ENCODE measurements around the gene CAMK4.
"Not testable (repeated sequence)": the region's sequence is repeated elsewhere in the genome, so short reads cannot be mapped to it uniquely, and the experiment has no call there.

Gene CAMK4

GRCh38 chr5:111320953-111321352 lies 96.8 kb downstream of the CAMK4 start:
- H3K4me2 ChIP-seq (ENCODE audit: low read length) = no peak overlapping the region
- H3K36me3 ChIP-seq (ENCODE audit: insufficient read depth, low read length) = no peaks in the 10 kb centered on the region
- H3K27me3 ChIP-seq (ENCODE audit: control insufficient read depth, insufficient read depth, low read length) = no peaks in the 10 kb centered on the region
- H3K4me3 ChIP-seq (ENCODE audit: low read length) = no peak overlapping the region
- no peaks in the 10 kb centered on the region for H3K9me3 ChIP-seq (replicated peaks; ENCODE audit: low read length)
- no peaks in the 10 kb centered on the region for H3K4me1 ChIP-seq (ENCODE audit: control insufficient read depth, insufficient read depth, low read length)
- H3K9ac ChIP-seq (ENCODE audit: low read depth, low read length) = no peak overlapping the region

GRCh38 chr5:111321376-111321775 lies 97.2 kb downstream of the CAMK4 start:
- no peaks in the 10 kb centered on the region for H3K36me3 ChIP-seq (ENCODE audit: insufficient read depth, low read length)
- no peak overlapping the region for H3K9ac ChIP-seq (ENCODE audit: low read depth, low read length)
- H3K4me2 ChIP-seq (ENCODE audit: low read length) = no peak overlapping the region
- H3K4me1 ChIP-seq (ENCODE audit: control insufficient read depth, insufficient read depth, low read length) = no peaks in the 10 kb centered on the region
- H3K4me3 ChIP-seq (ENCODE audit: low read length) = no peak overlapping the region
- no peaks in the 10 kb centered on the region for H3K9me3 ChIP-seq (replicated peaks; ENCODE audit: low read length)
- no peaks in the 10 kb centered on the region for H3K27me3 ChIP-seq (ENCODE audit: control insufficient read depth, insufficient read depth, low read length)

- no peaks in the 10 kb centered on the region for H3K36me3 ChIP-seq (ENCODE audit: insufficient read depth, low read length)
- no peak overlapping the region for H3K9ac ChIP-seq (ENCODE audit: low read depth, low read length)
- H3K4me1 ChIP-seq (ENCODE audit: control insufficient read depth, insufficient read depth, low read length) = no peaks in the 10 kb centered on the region
- no peak overlapping the region for H3K4me3 ChIP-seq (ENCODE audit: low read length)
- no peaks in the 10 kb centered on the region for H3K9me3 ChIP-seq (replicated peaks; ENCODE audit: low read length)
- no peaks in the 10 kb centered on the region for H3K27me3 ChIP-seq (ENCODE audit: control insufficient read depth, insufficient read depth, low read length)
- H3K4me2 ChIP-seq (ENCODE audit: low read length) = no peak overlapping the region
Measured at GRCh38 chr5:111326551-111326950, 102.4 kb downstream of the CAMK4 start.

- H3K27me3 ChIP-seq (ENCODE audit: control insufficient read depth, insufficient read depth, low read length) = no peaks in the 10 kb centered on the region
- no peak overlapping the region for H3K9ac ChIP-seq (ENCODE audit: low read depth, low read length)
- H3K9me3 ChIP-seq (replicated peaks; ENCODE audit: low read length) = no peaks in the 10 kb centered on the region
- H3K36me3 ChIP-seq (ENCODE audit: insufficient read depth, low read length) = no peaks in the 10 kb centered on the region
- no peaks in the 10 kb centered on the region for H3K4me1 ChIP-seq (ENCODE audit: control insufficient read depth, insufficient read depth, low read length)
- no peak overlapping the region for H3K4me2 ChIP-seq (ENCODE audit: low read length)
- no peak overlapping the region for H3K4me3 ChIP-seq (ENCODE audit: low read length)
Measured at GRCh38 chr5:111337133-111337532, 112.9 kb downstream of the CAMK4 start.

GRCh38 chr5:111337688-111338087 lies 113.5 kb downstream of the CAMK4 start:
- Histone ChIP-seq H3K9ac (ENCODE audit: low read depth, low read length) (no peak overlapping the region), H3K4me3 (ENCODE audit: low read length) (no peak overlapping the region), H3K36me3 (ENCODE audit: insufficient read depth, low read length) (no peaks in the 10 kb centered on the region), H3K4me2 (ENCODE audit: low read length) (no peak overlapping the region), H3K4me1 (ENCODE audit: control insufficient read depth, insufficient read depth, low read length) (no peaks in the 10 kb centered on the region), H3K27me3 (ENCODE audit: control insufficient read depth, insufficient read depth, low read length) (no peaks in the 10 kb centered on the region), H3K9me3 (replicated peaks; ENCODE audit: low read length) (no peaks in the 10 kb centered on the region)

- Histone ChIP-seq H3K9me3 (replicated peaks; ENCODE audit: low read length) (no peaks in the 10 kb centered on the region), H3K27me3 (ENCODE audit: control insufficient read depth, insufficient read depth, low read length) (no peaks in the 10 kb centered on the region), H3K4me1 (ENCODE audit: control insufficient read depth, insufficient read depth, low read length) (no peaks in the 10 kb centered on the region), H3K4me2 (ENCODE audit: low read length) (no peak overlapping the region), H3K4me3 (ENCODE audit: low read length) (no peak overlapping the region), H3K36me3 (ENCODE audit: insufficient read depth, low read length) (no peaks in the 10 kb centered on the region), H3K9ac (ENCODE audit: low read depth, low read length) (no peak overlapping the region)
Measured at GRCh38 chr5:111345731-111346130, 121.5 kb downstream of the CAMK4 start.

GRCh38 chr5:111347021-111347420 lies 122.8 kb downstream of the CAMK4 start:
- Histone ChIP-seq H3K36me3 (ENCODE audit: insufficient read depth, low read length) (no peaks in the 10 kb centered on the region), H3K27me3 (ENCODE audit: control insufficient read depth, insufficient read depth, low read length) (no peaks in the 10 kb centered on the region), H3K4me2 (ENCODE audit: low read length) (no peak overlapping the region), H3K4me1 (ENCODE audit: control insufficient read depth, insufficient read depth, low read length) (no peaks in the 10 kb centered on the region), H3K9ac (ENCODE audit: low read depth, low read length) (no peak overlapping the region), H3K4me3 (ENCODE audit: low read length) (no peak overlapping the region), H3K9me3 (replicated peaks; ENCODE audit: low read length) (no peaks in the 10 kb centered on the region)

- no peak overlapping the region for H3K4me3 ChIP-seq (ENCODE audit: low read length)
- no peaks in the 10 kb centered on the region for H3K9me3 ChIP-seq (replicated peaks; ENCODE audit: low read length)
- no peaks in the 10 kb centered on the region for H3K27me3 ChIP-seq (ENCODE audit: control insufficient read depth, insufficient read depth, low read length)
- H3K4me2 ChIP-seq (ENCODE audit: low read length) = no peak overlapping the region
- H3K9ac ChIP-seq (ENCODE audit: low read depth, low read length) = no peak overlapping the region
- no peaks in the 10 kb centered on the region for H3K4me1 ChIP-seq (ENCODE audit: control insufficient read depth, insufficient read depth, low read length)
- no peaks in the 10 kb centered on the region for H3K36me3 ChIP-seq (ENCODE audit: insufficient read depth, low read length)
Measured at GRCh38 chr5:111348661-111349329, 124.6 kb downstream of the CAMK4 start.

GRCh38 chr5:111349429-111349828 lies 125.2 kb downstream of the CAMK4 start:
- Histone ChIP-seq H3K9me3 (replicated peaks; ENCODE audit: low read length) (no peaks in the 10 kb centered on the region), H3K9ac (ENCODE audit: low read depth, low read length) (no peak overlapping the region), H3K36me3 (ENCODE audit: insufficient read depth, low read length) (no peaks in the 10 kb centered on the region), H3K4me3 (ENCODE audit: low read length) (no peak overlapping the region), H3K27me3 (ENCODE audit: control insufficient read depth, insufficient read depth, low read length) (no peaks in the 10 kb centered on the region), H3K4me2 (ENCODE audit: low read length) (no peak overlapping the region), H3K4me1 (ENCODE audit: control insufficient read depth, insufficient read depth, low read length) (no peaks in the 10 kb centered on the region)

GRCh38 chr5:111353035-111353434 lies 128.9 kb downstream of the CAMK4 start:
- Histone ChIP-seq H3K9ac (ENCODE audit: low read depth, low read length) (no peak overlapping the region), H3K27me3 (ENCODE audit: control insufficient read depth, insufficient read depth, low read length) (no peaks in the 10 kb centered on the region)

GRCh38 chr5:111358726-111359125 lies 134.5 kb downstream of the CAMK4 start:
- not testable (repeated sequence) for H3K9ac ChIP-seq (ENCODE audit: low read depth, low read length); H3K36me3 ChIP-seq (ENCODE audit: insufficient read depth, low read length); H3K4me1 ChIP-seq (ENCODE audit: control insufficient read depth, insufficient read depth, low read length); H3K4me3 ChIP-seq (ENCODE audit: low read length); H3K9me3 ChIP-seq (replicated peaks; ENCODE audit: low read length); H3K4me2 ChIP-seq (ENCODE audit: low read length); H3K27me3 ChIP-seq (ENCODE audit: control insufficient read depth, insufficient read depth, low read length)

More at GRCh38 chr5:111353035-111353434, 128.9 kb downstream of the CAMK4 start:
- H3K9me3 ChIP-seq (replicated peaks; ENCODE audit: low read length) = no peaks in the 10 kb centered on the region
- no peak overlapping the region for H3K4me2 ChIP-seq (ENCODE audit: low read length)
- H3K4me3 ChIP-seq (ENCODE audit: low read length) = no peak overlapping the region
- H3K4me1 ChIP-seq (ENCODE audit: control insufficient read depth, insufficient read depth, low read length) = no peaks in the 10 kb centered on the region
- no peaks in the 10 kb centered on the region for H3K36me3 ChIP-seq (ENCODE audit: insufficient read depth, low read length)

- Histone ChIP-seq H3K27me3 (ENCODE audit: control insufficient read depth, insufficient read depth, low read length) (no peaks in the 10 kb centered on the region), H3K4me3 (ENCODE audit: low read length) (no peak overlapping the region), H3K4me1 (ENCODE audit: control insufficient read depth, insufficient read depth, low read length) (no peaks in the 10 kb centered on the region), H3K4me2 (ENCODE audit: low read length) (no peak overlapping the region), H3K36me3 (ENCODE audit: insufficient read depth, low read length) (no peaks in the 10 kb centered on the region), H3K9me3 (replicated peaks; ENCODE audit: low read length) (no peaks in the 10 kb centered on the region), H3K9ac (ENCODE audit: low read depth, low read length) (no peak overlapping the region)
Measured at GRCh38 chr5:111360173-111360572, 136.0 kb downstream of the CAMK4 start.
